ENCODE measurements around the gene FXYD7. TPM values are rescaled to one million over a fixed set of nuclear protein-coding genes. Genes with fewer than 3 reads are reported as not detected.
A peak's percentile ranks its signal among the peaks of the same experiment; 100 is the strongest.
"Not testable (repeated sequence)": the region's sequence is repeated elsewhere in the genome, so short reads cannot be mapped to it uniquely, and the experiment has no call there.

The FXYD7 gene
- total RNA-seq, 2 experiments from 2014 or later: 0.50 to 6.1 TPM

DNA sequence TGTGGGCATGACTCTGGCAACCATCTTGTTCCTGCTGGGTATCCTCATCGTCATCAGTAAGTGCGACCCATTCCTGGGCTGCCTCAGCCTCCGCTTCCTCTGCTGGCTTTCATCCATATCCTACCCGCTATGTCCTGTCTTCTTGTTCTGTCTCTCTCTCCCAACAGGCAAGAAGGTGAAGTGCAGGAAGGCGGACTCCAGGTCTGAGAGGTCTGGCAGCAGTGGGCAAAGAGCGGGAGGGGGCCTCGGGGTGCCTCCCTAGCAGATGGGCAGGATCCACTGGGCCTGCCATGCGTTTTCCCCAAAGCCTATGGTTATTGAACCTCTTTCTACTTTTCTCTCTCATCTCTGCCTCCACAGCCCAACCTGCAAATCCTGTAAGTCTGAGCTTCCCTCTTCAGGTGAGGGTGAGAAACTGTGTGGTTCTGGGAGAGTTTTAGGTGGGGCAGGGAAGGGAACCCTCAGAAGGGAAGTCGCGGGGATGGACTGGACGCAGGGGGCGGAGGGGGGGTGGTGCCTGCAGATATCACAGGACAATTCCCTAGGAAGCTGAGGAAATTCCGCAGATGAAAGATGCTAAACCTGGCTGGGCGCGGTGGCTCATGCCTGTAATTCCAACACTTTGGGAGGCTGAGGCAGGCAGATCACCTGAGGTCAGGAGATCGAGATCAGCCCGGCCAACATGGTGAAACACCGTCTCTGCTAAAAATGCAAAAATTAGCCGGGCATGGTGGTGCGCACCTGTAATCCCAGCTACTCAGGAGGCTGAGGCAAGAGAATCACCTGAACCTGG, 8.4 kb downstream of the FXYD7 start:
- Histone ChIP-seq H2AFZ (ENCODE audit: low read length) (no peak overlapping the region), H3K4me1 (ENCODE audit: insufficient read depth, low read length, poor library complexity, severe bottlenecking) (peaks cover 20% of the 10 kb centered on the region), H3K79me2 (ENCODE audit: insufficient read depth, low read depth, low read length) (peaks cover 12% of the 10 kb centered on the region; the same call in 1 of the 2 replicates), H3K4me3 (ENCODE audit: low read depth, low read length, poor library complexity, severe bottlenecking) (no peak overlapping the region), H3K4me2 (ENCODE audit: low read length) (no peak overlapping the region), H3K27ac (ENCODE audit: low read depth, low read length, poor library complexity, severe bottlenecking) (no peak overlapping the region), H3K36me3 (ENCODE audit: insufficient read depth, low read length) (no peaks in the 10 kb centered on the region; the same call in 1 of the 2 replicates), H3K9me2 (ENCODE audit: insufficient read depth, low read length) (no peaks in the 10 kb centered on the region), H4K20me1 (ENCODE audit: insufficient read depth, low read length) (no peaks in the 10 kb centered on the region), H3K9me3 (ENCODE audit: low read length) (no peaks in the 10 kb centered on the region)
- no TSS peak for BruUV-seq (replicated peaks)
- CTCF ChIA-PET (ENCODE audit: unreplicated experiment): interaction anchor here (0.6 kb wide), 1 partner anchor 9 kb away, joined by 5 read pairs; no protein-coding TSS in a partner anchor
- TF ChIP-seq, protein P1, sequence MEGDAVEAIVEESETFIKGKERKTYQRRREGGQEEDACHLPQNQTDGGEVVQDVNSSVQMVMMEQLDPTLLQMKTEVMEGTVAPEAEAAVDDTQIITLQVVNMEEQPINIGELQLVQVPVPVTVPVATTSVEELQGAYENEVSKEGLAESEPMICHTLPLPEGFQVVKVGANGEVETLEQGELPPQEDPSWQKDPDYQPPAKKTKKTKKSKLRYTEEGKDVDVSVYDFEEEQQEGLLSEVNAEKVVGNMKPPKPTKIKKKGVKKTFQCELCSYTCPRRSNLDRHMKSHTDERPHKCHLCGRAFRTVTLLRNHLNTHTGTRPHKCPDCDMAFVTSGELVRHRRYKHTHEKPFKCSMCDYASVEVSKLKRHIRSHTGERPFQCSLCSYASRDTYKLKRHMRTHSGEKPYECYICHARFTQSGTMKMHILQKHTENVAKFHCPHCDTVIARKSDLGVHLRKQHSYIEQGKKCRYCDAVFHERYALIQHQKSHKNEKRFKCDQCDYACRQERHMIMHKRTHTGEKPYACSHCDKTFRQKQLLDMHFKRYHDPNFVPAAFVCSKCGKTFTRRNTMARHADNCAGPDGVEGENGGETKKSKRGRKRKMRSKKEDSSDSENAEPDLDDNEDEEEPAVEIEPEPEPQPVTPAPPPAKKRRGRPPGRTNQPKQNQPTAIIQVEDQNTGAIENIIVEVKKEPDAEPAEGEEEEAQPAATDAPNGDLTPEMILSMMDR (conservative IDR thresholded peaks at IDR 0.05; ENCODE audit: low read length): no peak
- no peak for TF ChIP-seq EZH2phosphoT487 (IDR thresholded peaks at IDR 0.05; ENCODE audit: borderline replicate concordance, low read depth, low read length)
- intact Hi-C loops (cut with micrococcal nuclease; ENCODE audit: unreplicated experiment): no loop called here
- no peak for DNase-seq (ENCODE audit: low spot score)
- POLR2A ChIA-PET: interaction anchor here (0.9 kb wide), 1 partner anchor 8 kb away, joined by 3 read pairs; no protein-coding TSS in a partner anchor

GRCh38 chr19:35153129-35153522, 10.1 kb downstream of the FXYD7 start:
- peaks cover 16% of the 10 kb centered on the region for H3K36me3 ChIP-seq (ENCODE audit: insufficient read depth, low read length)
- BruUV-seq (replicated peaks); H3K4me3 ChIP-seq (ENCODE audit: low read depth, low read length, poor library complexity, severe bottlenecking); H2AFZ ChIP-seq (ENCODE audit: low read length); POLR2A ChIA-PET; H4K20me1 ChIP-seq (ENCODE audit: insufficient read depth, low read length); DNase-seq (ENCODE audit: low spot score); intact Hi-C loops (cut with micrococcal nuclease; ENCODE audit: unreplicated experiment); H3K9me3 ChIP-seq (ENCODE audit: low read length); H3K9me2 ChIP-seq (ENCODE audit: insufficient read depth, low read length); H3K27ac ChIP-seq (ENCODE audit: low read depth, low read length, poor library complexity, severe bottlenecking): not testable (repeated sequence)
- CTCF ChIA-PET (ENCODE audit: unreplicated experiment): interaction anchor here (1.5 kb wide), 1 partner anchor 12 kb away, joined by 14 read pairs; no protein-coding TSS in a partner anchor
- H3K4me1 ChIP-seq (ENCODE audit: insufficient read depth, low read length, poor library complexity, severe bottlenecking): peaks cover 24% of the 10 kb centered on the region
- H3K4me2 ChIP-seq (ENCODE audit: low read length): peak overlapping the region; percentile 82
- H3K79me2 ChIP-seq (ENCODE audit: insufficient read depth, low read depth, low read length): peaks cover 17% of the 10 kb centered on the region; the same call in 1 of the 2 replicates

- BruUV-seq (replicated peaks): no TSS peak
- no peak for TF ChIP-seq EZH2phosphoT487 (IDR thresholded peaks at IDR 0.05; ENCODE audit: borderline replicate concordance, low read depth, low read length)
- TF ChIP-seq, protein P1 (conservative IDR thresholded peaks at IDR 0.05; ENCODE audit: low read length): peak; percentile 71
- ChIA-PET CTCF (ENCODE audit: unreplicated experiment) (interaction anchor here (0.6 to 1.5 kb wide), 4 partner anchors 9 to 59 kb away, joined by 3 to 14 read pairs (median 4); no protein-coding TSS in a partner anchor), POLR2A (interaction anchor here (1.5 kb wide), 1 partner anchor 12 kb away, joined by 5 read pairs; no protein-coding TSS in a partner anchor)
- Histone ChIP-seq H3K4me3 (ENCODE audit: low read depth, low read length, poor library complexity, severe bottlenecking) (peak overlapping the region; percentile 81), H3K79me2 (ENCODE audit: insufficient read depth, low read depth, low read length) (peaks cover 17% of the 10 kb centered on the region; the same call in 1 of the 2 replicates), H2AFZ (ENCODE audit: low read length) (peak overlapping the region; percentile 36; the same call in 1 of the 2 replicates), H3K4me2 (ENCODE audit: low read length) (peak overlapping the region; percentile 82), H3K9me3 (ENCODE audit: low read length) (no peaks in the 10 kb centered on the region), H3K4me1 (ENCODE audit: insufficient read depth, low read length, poor library complexity, severe bottlenecking) (peaks cover 24% of the 10 kb centered on the region), H3K36me3 (ENCODE audit: insufficient read depth, low read length) (peaks cover 24% of the 10 kb centered on the region), H4K20me1 (ENCODE audit: insufficient read depth, low read length) (no peaks in the 10 kb centered on the region), H3K27ac (ENCODE audit: low read depth, low read length, poor library complexity, severe bottlenecking) (peak overlapping the region; percentile 51), H3K9me2 (ENCODE audit: insufficient read depth, low read length) (no peaks in the 10 kb centered on the region)
- DNase-seq (ENCODE audit: low spot score): peak; percentile 59
- intact Hi-C loops (cut with micrococcal nuclease; ENCODE audit: unreplicated experiment): loop anchor here (2.0 kb wide), 1 partner anchor 57 kb away; no protein-coding TSS in a partner anchor
Observed at GRCh38 chr19:35153701-35154524, 10.9 kb downstream of the FXYD7 start.

All from OCI-LY7 (cell line).